Endothelial cell of umbilical vein (primary cell): ENCODE measurements around the gene ZFR2. TPM values are rescaled to one million over a fixed set of nuclear protein-coding genes. Genes with fewer than 3 reads are reported as not detected.

Experiments
- BruUV-seq: library from RNA; stranded (reverse); fragments of 400-500 nt; replicated peaks from 2 replicates; lab custom pipeline; 2021; lab: Mats Ljungman, UMichigan
- CTCF ChIA-PET: fragments of 300-600, 350-600 bp; sonication (Branson Sonifier 250); formaldehyde crosslinking; loops from one replicate; lab custom pipeline; 2021; ENCODE audit warnings: antibody characterized with exemption, inconsistent platforms; lab: Charles Lee
- POLR2A ChIA-PET: fragments of 300-600, 350-600 bp; sonication (Branson Sonifier 250); formaldehyde crosslinking; loops from one replicate; lab custom pipeline; 2021; ENCODE audit warnings: antibody characterized with exemption, inconsistent platforms; lab: Charles Lee
- DNase-seq: peaks from one replicate; pipeline ENCODE4 v3.0.0-alpha.2; 2011; ENCODE audit warnings: low read depth, low spot score
- FAIRE-seq: peaks from 2 replicates; lab custom pipeline; 2011; peaks lifted over from hg19 to GRCh38; lab: Jason Lieb, UNC
- H2AFZ ChIP-seq: 2 replicates; pipeline ENCODE4 v1.6.0; 2012; ENCODE audit warnings: low read depth, low read length, control low read depth, inconsistent platforms
- H3K27ac ChIP-seq: 2 replicates; pipeline ENCODE4 v1.5.1; 2011; ENCODE audit warnings: low read depth, mild to moderate bottlenecking, control low read depth, low read length, moderate library complexity; ENCODE audit not compliant: insufficient read depth
- H3K27me3 ChIP-seq, 2 experiments: 2 replicates each; pipeline versions ENCODE4 v1.6.0 to v1.6.1; 2011; ENCODE audit warnings: low read length in 2 of 2, mixed read lengths in 1 of 2; ENCODE audit not compliant: control insufficient read depth in 2 of 2, insufficient read depth in 2 of 2
- H3K36me3 ChIP-seq, 2 experiments: 2 replicates in 1 of 2; 3 replicates in 1 of 2; pipeline ENCODE4 v1.5.1; 2011; ENCODE audit warnings: low read length in 2 of 2, mild to moderate bottlenecking in 1 of 2, moderate library complexity in 1 of 2; ENCODE audit not compliant: control insufficient read depth in 2 of 2, insufficient read depth in 2 of 2; ENCODE audit errors: extremely low read depth in 1 of 2
- H3K4me1 ChIP-seq: 3 replicates; pipeline ENCODE4 v1.5.1; 2011; ENCODE audit warnings: mild to moderate bottlenecking, low read length; ENCODE audit not compliant: control insufficient read depth, insufficient read depth; ENCODE audit errors: extremely low read depth
- H3K4me2 ChIP-seq: 2 replicates; pipeline ENCODE4 v1.6.1; 2011; ENCODE audit warnings: low read length, control low read depth, mixed read lengths; ENCODE audit not compliant: insufficient read depth
- H3K4me3 ChIP-seq, 3 experiments: fragments of 200-600 bp in 1 of 3; sonication (generic), shearing (Covaris generic) in 1 of 3; replicated peaks in 1 of 3; 2 replicates each; pipeline ENCODE4 v1.5.1; 2011 to 2016; ENCODE audit warnings: control low read depth in 3 of 3, low read length in 3 of 3, mild to moderate bottlenecking in 2 of 3, inconsistent platforms in 1 of 3, low read depth in 1 of 3, moderate library complexity in 1 of 3; ENCODE audit not compliant: insufficient read depth in 1 of 3
- H3K79me2 ChIP-seq: 2 replicates; pipeline ENCODE4 v1.6.0; 2012; ENCODE audit warnings: low read length, inconsistent platforms; ENCODE audit not compliant: control insufficient read depth, insufficient read depth
- H3K9ac ChIP-seq: replicated peaks from 2 replicates; pipeline ENCODE3; 2011; ENCODE audit warnings: low read length, control low read depth; ENCODE audit not compliant: insufficient read depth; ENCODE audit errors: extremely low read depth
- H3K9me1 ChIP-seq: replicated peaks from 3 replicates; pipeline ENCODE4 v1.6.0; 2011; ENCODE audit warnings: mild to moderate bottlenecking, low read length; ENCODE audit not compliant: control insufficient read depth, insufficient read depth; ENCODE audit errors: extremely low read depth
- H3K9me3 ChIP-seq: replicated peaks from 2 replicates; pipeline ENCODE4 v1.5.1; 2012; ENCODE audit warnings: low read length, inconsistent platforms; ENCODE audit not compliant: control insufficient read depth, insufficient read depth
- H4K20me1 ChIP-seq: replicated peaks from 2 replicates; pipeline ENCODE3; 2011; ENCODE audit warnings: mild to moderate bottlenecking, low read length; ENCODE audit not compliant: control insufficient read depth, insufficient read depth; ENCODE audit errors: extremely low read depth
- EZH2 ChIP-seq: IDR thresholded peaks from 2 replicates; pipeline ENCODE4 v1.6.1; 2012; ENCODE audit warnings: borderline replicate concordance, low read depth, mild to moderate bottlenecking, moderate library complexity, low read length, inconsistent platforms; ENCODE audit not compliant: severe bottlenecking
- FOS ChIP-seq: IDR thresholded peaks from 2 replicates; pipeline ENCODE4 v1.6.1; 2011; ENCODE audit warnings: mild to moderate bottlenecking, low read length, moderate library complexity, borderline replicate concordance; ENCODE audit not compliant: insufficient read depth
- GATA2 ChIP-seq: IDR thresholded peaks from 2 replicates; pipeline ENCODE4 v1.7.0; 2011; ENCODE audit warnings: low read depth, mild to moderate bottlenecking, moderate library complexity, mixed read lengths, low read length; ENCODE audit not compliant: insufficient read length, insufficient read depth
- JUN ChIP-seq: IDR thresholded peaks from 2 replicates; pipeline ENCODE4 v1.6.1; 2011; ENCODE audit warnings: borderline replicate concordance, low read depth; ENCODE audit not compliant: insufficient read length, insufficient read depth
- MYC ChIP-seq: IDR thresholded peaks from one replicate; pipeline ENCODE4 v1.6.1; 2011; ENCODE audit warnings: mild to moderate bottlenecking, low read depth, low read length
- POLR2A ChIP-seq: IDR thresholded peaks from 2 replicates; pipeline ENCODE4 v1.6.1; 2012; ENCODE audit warnings: low read depth, mild to moderate bottlenecking, control low read depth, low read length
- POLR2AphosphoS5 ChIP-seq: IDR thresholded peaks from 2 replicates; pipeline ENCODE4 v1.6.1; 2012; ENCODE audit warnings: low read depth, mild to moderate bottlenecking, control low read depth, low read length, moderate library complexity; ENCODE audit not compliant: insufficient read depth
- dilution Hi-C: fragments of 300-500 bp; cut with MboI; formaldehyde crosslinking; loops from one replicate; pipeline ENCODE4 v1.15.0; 2019; ENCODE audit warnings: low sequenced_read_pairs; ENCODE audit not compliant: extremely low pct_ligation_motif_present
- intact Hi-C: fragments of 100-400 bp; cut with micrococcal nuclease; formaldehyde crosslinking; loops from one replicate; pipeline ENCODE4 v1.10.0; 2022
- polyA plus RNA-seq, 4 experiments: library from polyadenylated mRNA; depleted of rRNA in 3 of 4; stranded (reverse) in 3 of 4; unstranded in 1 of 4; fragments of >200 nt; gene quantifications; 2 replicates each; pipeline versions ENCODE4 v1.2.1 to v1.2.3, GENCODE V29; 2011 to 2012; ENCODE audit warnings: missing spikeins in 1 of 4
- total RNA-seq: library from RNA; stranded (reverse); gene quantifications from 2 replicates; pipeline ENCODE4 v1.2.3, GENCODE V29; 2021
- TF ChIP-seq, protein P1 (sequence below), 2 donors: IDR thresholded peaks; 1 replicate in 1 of 2; 2 replicates in 1 of 2; pipeline ENCODE4 v1.5.1; 2011; ENCODE audit warnings: low read length in 2 of 2, mild to moderate bottlenecking in 2 of 2, moderate library complexity in 2 of 2, control low read depth in 1 of 2, inconsistent platforms in 1 of 2, low read depth in 1 of 2; ENCODE audit not compliant: insufficient read depth in 1 of 2; ENCODE audit errors: extremely low read depth in 1 of 2
- TF ChIP-seq, protein P2 (sequence below): IDR thresholded peaks from 2 replicates; pipeline ENCODE4 v1.6.1; 2011; ENCODE audit not compliant: insufficient read depth, insufficient read length

ZFR2 gene
- total and polyA plus RNA-seq, 2 donors (not counting 3 experiments of a cell fraction or from before 2014, with no cell fraction given) = not detected

DNA sequence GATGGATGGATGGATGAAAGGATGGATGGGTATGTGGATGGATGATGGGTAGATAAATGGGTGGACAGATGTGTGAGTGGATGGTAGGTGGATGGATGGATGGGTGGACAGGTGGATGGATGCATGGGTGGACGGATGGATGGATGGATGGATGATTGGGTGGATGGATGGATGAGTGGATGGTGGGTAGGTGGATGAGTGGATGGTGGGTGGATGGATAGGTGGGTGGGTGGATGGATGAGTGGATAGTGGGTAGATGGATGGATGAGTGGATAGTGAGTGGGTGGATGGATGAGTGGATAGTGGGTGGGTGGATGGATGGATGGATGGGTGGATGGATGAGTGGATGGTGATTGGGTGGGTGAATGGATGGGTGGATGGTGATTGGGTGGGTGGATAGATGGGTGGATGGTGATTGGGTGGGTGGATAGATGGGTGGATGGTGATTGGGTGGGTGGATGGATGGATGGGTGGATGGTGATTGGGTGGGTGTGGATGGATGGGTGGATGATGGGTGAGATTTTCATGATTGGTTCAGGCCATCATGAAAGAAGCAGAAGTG is 92.3 kb downstream of the ZFR2 start:
- no peak for DNase-seq
- no peak for TF ChIP-seq POLR2AphosphoS5
- no peak for TF ChIP-seq FOS
- TF ChIP-seq, protein P1, sequence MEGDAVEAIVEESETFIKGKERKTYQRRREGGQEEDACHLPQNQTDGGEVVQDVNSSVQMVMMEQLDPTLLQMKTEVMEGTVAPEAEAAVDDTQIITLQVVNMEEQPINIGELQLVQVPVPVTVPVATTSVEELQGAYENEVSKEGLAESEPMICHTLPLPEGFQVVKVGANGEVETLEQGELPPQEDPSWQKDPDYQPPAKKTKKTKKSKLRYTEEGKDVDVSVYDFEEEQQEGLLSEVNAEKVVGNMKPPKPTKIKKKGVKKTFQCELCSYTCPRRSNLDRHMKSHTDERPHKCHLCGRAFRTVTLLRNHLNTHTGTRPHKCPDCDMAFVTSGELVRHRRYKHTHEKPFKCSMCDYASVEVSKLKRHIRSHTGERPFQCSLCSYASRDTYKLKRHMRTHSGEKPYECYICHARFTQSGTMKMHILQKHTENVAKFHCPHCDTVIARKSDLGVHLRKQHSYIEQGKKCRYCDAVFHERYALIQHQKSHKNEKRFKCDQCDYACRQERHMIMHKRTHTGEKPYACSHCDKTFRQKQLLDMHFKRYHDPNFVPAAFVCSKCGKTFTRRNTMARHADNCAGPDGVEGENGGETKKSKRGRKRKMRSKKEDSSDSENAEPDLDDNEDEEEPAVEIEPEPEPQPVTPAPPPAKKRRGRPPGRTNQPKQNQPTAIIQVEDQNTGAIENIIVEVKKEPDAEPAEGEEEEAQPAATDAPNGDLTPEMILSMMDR (IDR thresholded peaks at IDR 0.05; ENCODE audit: extremely low read depth in 1 of 2, insufficient read depth in 1 of 2, low read depth in 1 of 2, low read length in 2 of 2) = no peak
- no peak for TF ChIP-seq MYC
- TF ChIP-seq EZH2 = no peak
- no peak for TF ChIP-seq JUN
- TF ChIP-seq, protein P2, sequence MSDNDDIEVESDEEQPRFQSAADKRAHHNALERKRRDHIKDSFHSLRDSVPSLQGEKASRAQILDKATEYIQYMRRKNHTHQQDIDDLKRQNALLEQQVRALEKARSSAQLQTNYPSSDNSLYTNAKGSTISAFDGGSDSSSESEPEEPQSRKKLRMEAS = no peak
- TF ChIP-seq POLR2A = no peak
- no peak for TF ChIP-seq GATA2
- Histone ChIP-seq H2AFZ (no peak overlapping the region), H3K9ac (no peak overlapping the region), H3K27me3 (no peaks in the 10 kb centered on the region), H3K27ac (no peak overlapping the region), H3K36me3 (no peaks in the 10 kb centered on the region), H3K9me3 (no peaks in the 10 kb centered on the region), H3K4me2 (no peak overlapping the region), H3K79me2 (no peaks in the 10 kb centered on the region), H3K4me1 (no peaks in the 10 kb centered on the region), H3K9me1 (no peaks in the 10 kb centered on the region), H3K4me3 (no peak overlapping the region), H4K20me1 (no peaks in the 10 kb centered on the region)
- intact Hi-C loops (no loop called here), dilution Hi-C loops (no loop called here)
- BruUV-seq = no TSS peak
- FAIRE-seq = no peak
- POLR2A ChIA-PET = no interaction called here
- CTCF ChIA-PET = no interaction called here
